Measurements from ENCODE around the gene LYSMD2. TPM values are rescaled to one million over a fixed set of nuclear protein-coding genes. Genes with fewer than 3 reads are reported as not detected.

Gene LYSMD2
- total and polyA plus RNA-seq, 9 of the 15 experiments (the other 6 are each of a cell fraction or from before 2014, with no cell fraction given), result 4.3 to 30.3 (median 9.8) TPM

GRCh38 chr15:51750792-51751696 lies 13.6 kb upstream of the LYSMD2 start, which contains the start of gene TMOD2 (continued):
- TF ChIP-seq, protein P1, sequence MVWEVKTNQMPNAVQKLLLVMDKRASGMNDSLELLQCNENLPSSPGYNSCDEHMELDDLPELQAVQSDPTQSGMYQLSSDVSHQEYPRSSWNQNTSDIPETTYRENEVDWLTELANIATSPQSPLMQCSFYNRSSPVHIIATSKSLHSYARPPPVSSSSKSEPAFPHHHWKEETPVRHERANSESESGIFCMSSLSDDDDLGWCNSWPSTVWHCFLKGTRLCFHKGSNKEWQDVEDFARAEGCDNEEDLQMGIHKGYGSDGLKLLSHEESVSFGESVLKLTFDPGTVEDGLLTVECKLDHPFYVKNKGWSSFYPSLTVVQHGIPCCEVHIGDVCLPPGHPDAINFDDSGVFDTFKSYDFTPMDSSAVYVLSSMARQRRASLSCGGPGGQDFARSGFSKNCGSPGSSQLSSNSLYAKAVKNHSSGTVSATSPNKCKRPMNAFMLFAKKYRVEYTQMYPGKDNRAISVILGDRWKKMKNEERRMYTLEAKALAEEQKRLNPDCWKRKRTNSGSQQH (CRISPR knock-in tag; IDR thresholded peaks at IDR 0.05), result no peak
- TF ChIP-seq CCNT2 (IDR thresholded peaks at IDR 0.05; ENCODE audit: borderline replicate concordance, extremely low read depth, insufficient read length, low read depth, low read length), result peak; percentile 23
- peak in 1 of 2 experiments; percentile 31; a peak in 1 of 4 replicates for TF ChIP-seq HDAC1 (IDR thresholded peaks at IDR 0.05)
- peak; percentile 49; the same call in 1 of the 2 replicates for TF ChIP-seq ZNF766 (CRISPR knock-in tag; conservative IDR thresholded peaks at IDR 0.05)
- no peak for TF ChIP-seq SRSF7 (optimal IDR thresholded peaks at IDR 0.05; ENCODE audit: low read depth, low read length)
- TF ChIP-seq, protein P2, sequence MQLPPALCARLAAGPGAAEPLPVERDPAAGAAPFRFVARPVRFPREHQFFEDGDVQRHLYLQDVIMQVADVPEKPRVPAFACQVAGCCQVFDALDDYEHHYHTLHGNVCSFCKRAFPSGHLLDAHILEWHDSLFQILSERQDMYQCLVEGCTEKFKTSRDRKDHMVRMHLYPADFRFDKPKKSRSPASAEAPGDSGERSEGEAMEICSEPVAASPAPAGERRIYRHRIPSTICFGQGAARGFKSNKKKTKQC (CRISPR knock-in tag; IDR thresholded peaks at IDR 0.05), result no peak
- TF ChIP-seq IRF2 (CRISPR knock-in tag; IDR thresholded peaks at IDR 0.05), result no peak
- no peak for TF ChIP-seq DPF2 (IDR thresholded peaks at IDR 0.05)
- no peak for TF ChIP-seq BCLAF1 (IDR thresholded peaks at IDR 0.05; ENCODE audit: borderline replicate concordance in 1 of 2, control insufficient read depth in 1 of 2, low read depth in 2 of 2, low read length in 1 of 2)
- TF ChIP-seq SRSF1 (IDR thresholded peaks at IDR 0.05; ENCODE audit: low read depth, low read length), result no peak
- no peak for TF ChIP-seq TAF9B (IDR thresholded peaks at IDR 0.05; ENCODE audit: partially characterized antibody)
- no peak for TF ChIP-seq ZNF717 (CRISPR knock-in tag; IDR thresholded peaks at IDR 0.05)
- TF ChIP-seq RB1 (IDR thresholded peaks at IDR 0.05; ENCODE audit: low read depth), result peak; percentile 73
- no peak for TF ChIP-seq GATAD2A (IDR thresholded peaks at IDR 0.05)
- 0 out of 4 replicates have a peak, but pooled peaks of 1 of the 2 experiments have one; percentile 21 for TF ChIP-seq UBTF (IDR thresholded peaks at IDR 0.05; ENCODE audit: borderline replicate concordance in 1 of 2, low read depth in 2 of 2, low read length in 2 of 2)
- TF ChIP-seq ZBTB49 (CRISPR knock-in tag; IDR thresholded peaks at IDR 0.05; ENCODE audit: borderline replicate concordance), result no peak

All from K562 (cell line).